NCI-H748 (cell line): Measurements from ENCODE around the gene SUGCT.
A peak's percentile ranks its signal among the peaks of the same experiment; 100 is the strongest.

Experiments used
- DNase-seq: peaks from one replicate; lab custom pipeline; 2025; ENCODE audit not compliant: unreplicated experiment; lab: John Stamatoyannopoulos, UW

The SUGCT gene

GRCh38 chr7:40507166-40507565 is 372.4 kb downstream of the SUGCT start:
- peak; percentile 1 for DNase-seq

GRCh38 chr7:40509287-40509996 is 374.6 kb downstream of the SUGCT start:
- DNase-seq: no peak

GRCh38 chr7:40516376-40516775 is 381.6 kb downstream of the SUGCT start:
- DNase-seq: no peak

GRCh38 chr7:40519009-40519408 is 384.2 kb downstream of the SUGCT start:
- no peak for DNase-seq

GRCh38 chr7:40520986-40521738 is 386.4 kb downstream of the SUGCT start:
- DNase-seq: no peak

GRCh38 chr7:40525764-40526163 is 391.0 kb downstream of the SUGCT start:
- DNase-seq: no peak

GRCh38 chr7:40526951-40527715 is 392.3 kb downstream of the SUGCT start:
- DNase-seq: no peak

- DNase-seq: no peak
These were observed 392.9 kb downstream of the SUGCT start for GRCh38 chr7:40527723-40528122.

- DNase-seq: no peak
These were observed 395.5 kb downstream of the SUGCT start for GRCh38 chr7:40530292-40530691.

GRCh38 chr7:40531956-40532355 is 397.2 kb downstream of the SUGCT start:
- no peak for DNase-seq

- DNase-seq: no peak
These were observed 400.9 kb downstream of the SUGCT start for GRCh38 chr7:40535678-40536077.

- no peak for DNase-seq
These were observed 401.6 kb downstream of the SUGCT start for GRCh38 chr7:40536421-40536820.

- DNase-seq: no peak
These were observed 403.5 kb downstream of the SUGCT start for GRCh38 chr7:40538281-40538680.

GRCh38 chr7:40541336-40541735 is 406.5 kb downstream of the SUGCT start:
- no peak for DNase-seq

- DNase-seq: no peak
These were observed 408.4 kb downstream of the SUGCT start for GRCh38 chr7:40542982-40543741.

- DNase-seq: no peak
These were observed 409.5 kb downstream of the SUGCT start for GRCh38 chr7:40544221-40544723.

GRCh38 chr7:40544871-40545303 is 410.1 kb downstream of the SUGCT start:
- no peak for DNase-seq

- no peak for DNase-seq
These were observed 410.9 kb downstream of the SUGCT start for GRCh38 chr7:40545739-40546138.

- DNase-seq: no peak
These were observed 412.1 kb downstream of the SUGCT start for GRCh38 chr7:40546616-40547501.
